Measurements from ENCODE around the gene LEKR1. TPM values are rescaled to one million over a fixed set of nuclear protein-coding genes. Genes with fewer than 3 reads are reported as not detected.

LEKR1 gene
- total and polyA plus RNA-seq, 2 donors (not counting 3 experiments of a cell fraction or from before 2014, with no cell fraction given), result 0.07 to 0.64 TPM

- Histone ChIP-seq H4K20me1 (replicated peaks; ENCODE audit: control insufficient read depth, extremely low read depth, insufficient read depth, low read length) (no peaks in the 10 kb centered on the region), H3K36me3 (ENCODE audit: control insufficient read depth in 2 of 2, extremely low read depth in 1 of 2, insufficient read depth in 2 of 2, low read length in 2 of 2) (no peaks in the 10 kb centered on the region), H3K9me1 (replicated peaks; ENCODE audit: control insufficient read depth, extremely low read depth, insufficient read depth, low read length) (no peaks in the 10 kb centered on the region), H3K9me3 (replicated peaks; ENCODE audit: control insufficient read depth, insufficient read depth, low read length) (no peaks in the 10 kb centered on the region), H3K9ac (replicated peaks; ENCODE audit: extremely low read depth, insufficient read depth, low read length) (peak overlapping the region; percentile 93), H3K27me3 (ENCODE audit: control insufficient read depth in 2 of 2, insufficient read depth in 2 of 2, low read length in 2 of 2) (no peaks in the 10 kb centered on the region), H3K4me2 (ENCODE audit: insufficient read depth, low read length) (peak overlapping the region; percentile 75), H3K4me3 (replicated peaks in 1 of 3; ENCODE audit: insufficient read depth in 1 of 3, low read depth in 1 of 3, low read length in 3 of 3) (peak overlapping the region; percentile 36 to 61 (median 54)), H2AFZ (ENCODE audit: low read depth, low read length) (peak overlapping the region; percentile 82), H3K79me2 (ENCODE audit: control insufficient read depth, insufficient read depth, low read length) (no peaks in the 10 kb centered on the region), H3K27ac (ENCODE audit: insufficient read depth, low read depth, low read length) (peak overlapping the region; percentile 86), H3K4me1 (ENCODE audit: control insufficient read depth, extremely low read depth, insufficient read depth, low read length) (peaks cover 26% of the 10 kb centered on the region)
- intact Hi-C loops (cut with micrococcal nuclease) (loop anchor here (1.0 to 2.0 kb wide), 8 partner anchors 41 to 938 kb away; partner anchors contain the start of genes SSR3 and TIPARP), dilution Hi-C loops (cut with MboI; ENCODE audit: extremely low pct_ligation_motif_present, low sequenced_read_pairs) (no loop called here)
- peak; percentile 96 for DNase-seq (ENCODE audit: low read depth, low spot score)
- FAIRE-seq, result peak; percentile 96
- BruUV-seq (replicated peaks), result TSS peak; percentile 76
- ChIA-PET CTCF (interaction anchor here (0.6 to 8.5 kb wide), 34 partner anchors 8 to 945 kb away, joined by 3 to 83 read pairs (median 6); partner anchors contain the start of genes SSR3 and TIPARP), POLR2A (interaction anchor here (0.8 to 1.3 kb wide), 8 partner anchors 18 to 931 kb away, joined by 3 to 5 read pairs (median 4); partner anchors contain the start of gene TIPARP)
- TF ChIP-seq JUN (IDR thresholded peaks at IDR 0.05; ENCODE audit: borderline replicate concordance, insufficient read depth, insufficient read length, low read depth), result no peak
- TF ChIP-seq FOS (IDR thresholded peaks at IDR 0.05; ENCODE audit: borderline replicate concordance, insufficient read depth, low read length), result peak; percentile 16
- TF ChIP-seq MYC (IDR thresholded peaks at IDR 0.05; ENCODE audit: low read depth, low read length), result no peak
- peak; percentile 45 for TF ChIP-seq POLR2AphosphoS5 (IDR thresholded peaks at IDR 0.05; ENCODE audit: insufficient read depth, low read depth, low read length)
- peak; percentile 58 for TF ChIP-seq MAX (IDR thresholded peaks at IDR 0.05; ENCODE audit: insufficient read depth, insufficient read length)
- no peak for TF ChIP-seq GATA2 (IDR thresholded peaks at IDR 0.05; ENCODE audit: insufficient read depth, insufficient read length, low read depth, low read length)
- no peak for TF ChIP-seq EZH2 (IDR thresholded peaks at IDR 0.05; ENCODE audit: borderline replicate concordance, low read depth, low read length, severe bottlenecking)
- TF ChIP-seq CTCF (IDR thresholded peaks at IDR 0.05; ENCODE audit: extremely low read depth in 1 of 2, insufficient read depth in 1 of 2, low read depth in 1 of 2, low read length in 2 of 2), result peak in 1 of 2 donors; percentile 9
- peak; percentile 72 for TF ChIP-seq POLR2A (IDR thresholded peaks at IDR 0.05; ENCODE audit: low read depth, low read length)
Observed at GRCh38 chr3:157088601-157089454, 262.7 kb downstream of the LEKR1 start.

Data from endothelial cell of umbilical vein (primary cell).